HG02943 (cell line): Measurements from ENCODE around the gene IL11RA.

Experiments used
- ATAC-seq: cut with Tn5 transposase; IDR thresholded peaks from one replicate; pipeline ENCODE4 v1.9.1; 2021; ENCODE audit warnings: mild to moderate bottlenecking, low read depth, moderate library complexity; ENCODE audit not compliant: unreplicated experiment

Gene IL11RA

GRCh38 chr9:34651321-34651720, 664 bp upstream of the IL11RA start:
- ATAC-seq = no peak

- ATAC-seq = no peak
Observed at GRCh38 chr9:34652602-34653000, 616 bp downstream of the IL11RA start.

GRCh38 chr9:34653151-34654072, 1.4 kb downstream of the IL11RA start:
- no peak for ATAC-seq

- no peak for ATAC-seq
Observed at GRCh38 chr9:34654323-34655051, 2.5 kb downstream of the IL11RA start.

- no peak for ATAC-seq
Observed at GRCh38 chr9:34655394-34655793, 3.4 kb downstream of the IL11RA start.

GRCh38 chr9:34656992-34657391, 5.0 kb downstream of the IL11RA start:
- no peak for ATAC-seq

- ATAC-seq = no peak
Observed at GRCh38 chr9:34658461-34658860, 6.5 kb downstream of the IL11RA start.

GRCh38 chr9:34659592-34660253, 7.7 kb downstream of the IL11RA start:
- no peak for ATAC-seq

- no peak for ATAC-seq
Observed at GRCh38 chr9:34662526-34663302, 10.7 kb downstream of the IL11RA start, which contains the start of gene CCL27. CCL27 (minus strand) TSS chr9:34662657; CDS start chr9:34662633, 24 bp downstream.

- no peak for ATAC-seq
Observed at GRCh38 chr9:34663303-34663605, 11.3 kb downstream of the IL11RA start.

- no peak for ATAC-seq
Observed at GRCh38 chr9:34664281-34665066, 12.5 kb downstream of the IL11RA start.

- ATAC-seq = peak; percentile 14
Observed at GRCh38 chr9:34665067-34665380, 13.0 kb downstream of the IL11RA start.

- ATAC-seq = peak; percentile 69
Observed at GRCh38 chr9:34665381-34666250, 13.6 kb downstream of the IL11RA start.

GRCh38 chr9:34669809-34670562, 18.0 kb downstream of the IL11RA start:
- ATAC-seq = no peak

- no peak for ATAC-seq
Observed at GRCh38 chr9:34671307-34671706, 19.3 kb downstream of the IL11RA start.

- ATAC-seq = no peak
Observed at GRCh38 chr9:34674440-34674839, 22.5 kb downstream of the IL11RA start.

- ATAC-seq = no peak
Observed at GRCh38 chr9:34675048-34675714, 23.2 kb downstream of the IL11RA start.

- ATAC-seq = no peak
Observed at GRCh38 chr9:34675869-34676268, 23.9 kb downstream of the IL11RA start.
